NCI-H2171 (cell line): ENCODE results near the gene SPDEF.

Source experiments
- DNase-seq: peaks from one replicate; lab custom pipeline; 2025; lab: John Stamatoyannopoulos, UW

Gene SPDEF

GRCh38 chr6:34583861-34584604 lies 27.9 kb upstream of the SPDEF start:
- DNase-seq, result no peak

- no peak for DNase-seq
These were observed 27.3 kb upstream of the SPDEF start for GRCh38 chr6:34583461-34583860.

- no peak for DNase-seq
These were observed 25.4 kb upstream of the SPDEF start for GRCh38 chr6:34581561-34581920.

GRCh38 chr6:34580707-34581560 lies 24.8 kb upstream of the SPDEF start:
- no peak for DNase-seq

GRCh38 chr6:34578445-34579262 lies 22.5 kb upstream of the SPDEF start:
- DNase-seq, result no peak

GRCh38 chr6:34576286-34576955 lies 20.3 kb upstream of the SPDEF start:
- DNase-seq, result no peak

GRCh38 chr6:34575326-34575725 lies 19.2 kb upstream of the SPDEF start:
- DNase-seq, result no peak

- DNase-seq, result no peak
These were observed 18.6 kb upstream of the SPDEF start for GRCh38 chr6:34574647-34575293.

- DNase-seq, result peak; percentile 36
These were observed 17.5 kb upstream of the SPDEF start for GRCh38 chr6:34573567-34574183.

- DNase-seq, result no peak
These were observed 16.5 kb upstream of the SPDEF start for GRCh38 chr6:34572585-34572984.

GRCh38 chr6:34572021-34572420 lies 15.9 kb upstream of the SPDEF start:
- DNase-seq, result no peak

- no peak for DNase-seq
These were observed 15.3 kb upstream of the SPDEF start for GRCh38 chr6:34571388-34571787.

GRCh38 chr6:34570066-34570833 lies 14.1 kb upstream of the SPDEF start:
- DNase-seq, result peak; percentile 55

- no peak for DNase-seq
These were observed 13.3 kb upstream of the SPDEF start for GRCh38 chr6:34569361-34569973.

- no peak for DNase-seq
These were observed 12.4 kb upstream of the SPDEF start for GRCh38 chr6:34568341-34569201.

GRCh38 chr6:34566830-34567546 lies 10.9 kb upstream of the SPDEF start:
- no peak for DNase-seq

GRCh38 chr6:34565722-34566137 lies 9.6 kb upstream of the SPDEF start:
- DNase-seq, result no peak

- DNase-seq, result no peak
These were observed 8.1 kb upstream of the SPDEF start for GRCh38 chr6:34564181-34564580.
